GM12878 (cell line): ENCODE data around the gene NT5C. TPM values are rescaled to one million over a fixed set of nuclear protein-coding genes. Genes with fewer than 3 reads are reported as not detected.

Source experiments
- BCLAF1 ChIP-seq: fragments of 450-650 bp; IDR thresholded peaks from 2 replicates; pipeline ENCODE4 v1.6.1; 2017; ENCODE audit warnings: antibody characterized with exemption, mild to moderate bottlenecking, moderate library complexity
- BHLHE40 ChIP-seq, 2 experiments: fragments of 450-650 bp in 1 of 2; IDR thresholded peaks; 2 replicates each; pipeline ENCODE4 v1.6.1; 2011 to 2017; ENCODE audit warnings: low read depth in 2 of 2, borderline replicate concordance in 1 of 2, improper control_type of control experiment in 1 of 2, low read length in 1 of 2, mild to moderate bottlenecking in 1 of 2
- BRCA1 ChIP-seq: IDR thresholded peaks from 2 replicates; pipeline ENCODE4 v1.6.1; 2011; ENCODE audit warnings: low read depth, low read length, improper control_type of control experiment
- CTCF ChIP-seq, 3 experiments: IDR thresholded peaks in 2 of 3; conservative IDR thresholded peaks in 1 of 3; 2 replicates each; pipeline ENCODE4 v1.5.1; 2011; ENCODE audit warnings: low read depth in 3 of 3, low read length in 3 of 3, mild to moderate bottlenecking in 3 of 3, control low read depth in 2 of 3, moderate library complexity in 2 of 3, inconsistent platforms in 1 of 3, mixed read lengths in 1 of 3; ENCODE audit not compliant: control insufficient read depth in 2 of 3, insufficient read depth in 1 of 3; ENCODE audit errors: extremely low read depth in 1 of 3
- ELK1 ChIP-seq: IDR thresholded peaks from 2 replicates; pipeline ENCODE4 v1.6.1; 2012; ENCODE audit warnings: low read depth, low read length, improper control_type of control experiment
- IKZF1 ChIP-seq: fragments of 450-650 bp; conservative IDR thresholded peaks from 2 replicates; pipeline ENCODE4 v1.6.1; 2017; ENCODE audit warnings: antibody characterized with exemption, mild to moderate bottlenecking
- IKZF2 ChIP-seq, 2 experiments: fragments of 450-650 bp; IDR thresholded peaks; 2 replicates each; pipeline ENCODE4 v1.6.1; 2017; ENCODE audit warnings: mild to moderate bottlenecking in 2 of 2, moderate library complexity in 2 of 2
- KDM1A ChIP-seq: fragments of 200-600 bp; sonication (generic); IDR thresholded peaks from 2 replicates; pipeline ENCODE4 v1.6.1; 2016; ENCODE audit warnings: borderline replicate concordance
- POLR2A ChIP-seq: IDR thresholded peaks from 2 replicates; pipeline ENCODE4 v1.6.1; 2011; ENCODE audit warnings: low read depth, mild to moderate bottlenecking, low read length
- RBBP5 ChIP-seq: fragments of 200-600 bp; sonication (generic); conservative IDR thresholded peaks from 2 replicates; pipeline ENCODE4 v1.6.1; 2016
- TCF3 ChIP-seq: IDR thresholded peaks from 2 replicates; pipeline ENCODE4 v1.6.1; 2012; ENCODE audit warnings: low read depth, mild to moderate bottlenecking, low read length, borderline replicate concordance; ENCODE audit not compliant: insufficient read depth
- ZNF384 ChIP-seq: IDR thresholded peaks from 2 replicates; pipeline ENCODE4 v1.6.1; 2012; ENCODE audit warnings: low read depth, mild to moderate bottlenecking, low read length, improper control_type of control experiment, borderline replicate concordance
- polyA plus RNA-seq, 11 experiments: library from polyadenylated mRNA; depleted of rRNA in 4 of 11; unstranded in 6 of 11; stranded (reverse) in 5 of 11; fragments of >200 nt; fragmentation: Nextera tagmentation in 4 of 11; fragmentation: Illumina TruSeq in 1 of 11; extraction: Ambion mirVana in 4 of 11; extraction: Trizol in 1 of 11; gene quantifications; 1 replicate in 1 of 11; 2 replicates in 10 of 11; pipeline versions ENCODE4 v1.2.1 to v1.2.3, GENCODE V29; 2011 to 2016; ENCODE audit warnings: inconsistent platforms in 2 of 11, missing spikeins in 2 of 11, low read depth in 1 of 11
- total RNA-seq, 4 experiments: library from RNA; depleted of rRNA in 3 of 4; stranded (reverse); fragments of >200 nt in 3 of 4; fragmentation: Illumina TruSeq in 1 of 4; extraction: Trizol in 1 of 4; gene quantifications; 2 replicates each; pipeline versions ENCODE4 v1.2.1 to v1.2.3, GENCODE V29; 2013 to 2021

Gene NT5C
- total and polyA plus RNA-seq, 10 of the 15 experiments (the other 5 are each of a cell fraction or from before 2014, with no cell fraction given): 3.7 to 158 (median 63.9) TPM

GRCh38 chr17:75087558-75088453 is 43.7 kb downstream of the NT5C start, which contains the start of gene SLC16A5 (continued):
- TF ChIP-seq BHLHE40 (IDR thresholded peaks at IDR 0.05; ENCODE audit: borderline replicate concordance in 1 of 2, low read depth in 2 of 2, low read length in 1 of 2): peak; percentile 7 to 46; a peak in 1 of 4 replicates
- no peak for TF ChIP-seq ZNF384
- no peak for TF ChIP-seq CTCF (IDR thresholded peaks at IDR 0.05 in 2 of 3, conservative IDR thresholded peaks at IDR 0.05 in 1 of 3; ENCODE audit: control insufficient read depth in 2 of 3, extremely low read depth in 1 of 3, insufficient read depth in 1 of 3, low read depth in 3 of 3, low read length in 3 of 3)
- TF ChIP-seq IKZF2 (IDR thresholded peaks at IDR 0.05): peak; percentile 36 to 37; a peak in 2 of 4 replicates
- no peak for TF ChIP-seq RBBP5
- peak; percentile 71; the same call in 1 of the 2 replicates for TF ChIP-seq POLR2A
- TF ChIP-seq TCF3: 0 out of 2 replicates have a peak, but pooled peaks have one; percentile 11
- TF ChIP-seq KDM1A: no peak
- TF ChIP-seq ELK1: no peak
- TF ChIP-seq BCLAF1: no peak
- TF ChIP-seq BRCA1: no peak
- TF ChIP-seq IKZF1: peak; percentile 61; the same call in 1 of the 2 replicates
